ENCODE measurements around the gene ADAT3.

Gene ADAT3

GRCh38 chr19:1942078-1942933, 37.1 kb downstream of the ADAT3 start:
- peaks cover 37% of the 10 kb centered on the region for H3K4me1 ChIP-seq (ENCODE audit: control insufficient read depth, insufficient read depth, low read length)
- H3K9ac ChIP-seq (ENCODE audit: low read length), result peak overlapping the region; percentile 83
- no peaks in the 10 kb centered on the region for H3K27me3 ChIP-seq (ENCODE audit: control insufficient read depth, insufficient read depth, low read length)

GRCh38 chr19:1942934-1943555, 37.8 kb downstream of the ADAT3 start:
- Histone ChIP-seq H3K4me1 (ENCODE audit: control insufficient read depth, insufficient read depth, low read length) (peaks cover 42% of the 10 kb centered on the region), H3K9me3 (ENCODE audit: control insufficient read depth, low read length) (no peaks in the 10 kb centered on the region), H3K9ac (ENCODE audit: low read length) (peak overlapping the region; percentile 83), H3K4me3 (ENCODE audit: low read length) (no peak overlapping the region), H3K27me3 (ENCODE audit: control insufficient read depth, insufficient read depth, low read length) (no peaks in the 10 kb centered on the region), H3K36me3 (ENCODE audit: control insufficient read depth, insufficient read depth, low read length) (no peaks in the 10 kb centered on the region)

More at GRCh38 chr19:1942078-1942933, 37.1 kb downstream of the ADAT3 start:
- H3K4me3 ChIP-seq (ENCODE audit: low read length), result peak overlapping the region; percentile 47
- no peaks in the 10 kb centered on the region for H3K9me3 ChIP-seq (ENCODE audit: control insufficient read depth, low read length)
- H3K36me3 ChIP-seq (ENCODE audit: control insufficient read depth, insufficient read depth, low read length), result no peaks in the 10 kb centered on the region

GRCh38 chr19:1943661-1944087, 38.5 kb downstream of the ADAT3 start:
- H3K4me1 ChIP-seq (ENCODE audit: control insufficient read depth, insufficient read depth, low read length), result peaks cover 42% of the 10 kb centered on the region
- H3K9ac ChIP-seq (ENCODE audit: low read length), result no peak overlapping the region
- H3K27me3 ChIP-seq (ENCODE audit: control insufficient read depth, insufficient read depth, low read length), result no peaks in the 10 kb centered on the region
- no peak overlapping the region for H3K4me3 ChIP-seq (ENCODE audit: low read length)
- no peaks in the 10 kb centered on the region for H3K36me3 ChIP-seq (ENCODE audit: control insufficient read depth, insufficient read depth, low read length)
- no peaks in the 10 kb centered on the region for H3K9me3 ChIP-seq (ENCODE audit: control insufficient read depth, low read length)

GRCh38 chr19:1944088-1944915, 39.1 kb downstream of the ADAT3 start:
- no peaks in the 10 kb centered on the region for H3K27me3 ChIP-seq (ENCODE audit: control insufficient read depth, insufficient read depth, low read length)
- H3K4me3 ChIP-seq (ENCODE audit: low read length), result no peak overlapping the region
- no peak overlapping the region for H3K9ac ChIP-seq (ENCODE audit: low read length)
- H3K36me3 ChIP-seq (ENCODE audit: control insufficient read depth, insufficient read depth, low read length), result no peaks in the 10 kb centered on the region
- peaks cover 41% of the 10 kb centered on the region for H3K4me1 ChIP-seq (ENCODE audit: control insufficient read depth, insufficient read depth, low read length)
- H3K9me3 ChIP-seq (ENCODE audit: control insufficient read depth, low read length), result no peaks in the 10 kb centered on the region

- peaks cover 34% of the 10 kb centered on the region for H3K4me1 ChIP-seq (ENCODE audit: control insufficient read depth, insufficient read depth, low read length)
- no peak overlapping the region for H3K9ac ChIP-seq (ENCODE audit: low read length)
- no peaks in the 10 kb centered on the region for H3K27me3 ChIP-seq (ENCODE audit: control insufficient read depth, insufficient read depth, low read length)
- no peak overlapping the region for H3K4me3 ChIP-seq (ENCODE audit: low read length)
- H3K36me3 ChIP-seq (ENCODE audit: control insufficient read depth, insufficient read depth, low read length), result no peaks in the 10 kb centered on the region
- no peaks in the 10 kb centered on the region for H3K9me3 ChIP-seq (ENCODE audit: control insufficient read depth, low read length)
These were observed 39.8 kb downstream of the ADAT3 start for GRCh38 chr19:1944916-1945561.

GRCh38 chr19:1945899-1946298, 40.7 kb downstream of the ADAT3 start:
- no peak overlapping the region for H3K9ac ChIP-seq (ENCODE audit: low read length)
- H3K4me3 ChIP-seq (ENCODE audit: low read length), result no peak overlapping the region
- H3K9me3 ChIP-seq (ENCODE audit: control insufficient read depth, low read length), result no peaks in the 10 kb centered on the region
- H3K36me3 ChIP-seq (ENCODE audit: control insufficient read depth, insufficient read depth, low read length), result no peaks in the 10 kb centered on the region
- H3K4me1 ChIP-seq (ENCODE audit: control insufficient read depth, insufficient read depth, low read length), result peaks cover 30% of the 10 kb centered on the region
- H3K27me3 ChIP-seq (ENCODE audit: control insufficient read depth, insufficient read depth, low read length), result no peaks in the 10 kb centered on the region

- Histone ChIP-seq H3K4me1 (ENCODE audit: control insufficient read depth, insufficient read depth, low read length) (peaks cover 25% of the 10 kb centered on the region), H3K4me3 (ENCODE audit: low read length) (no peak overlapping the region), H3K9ac (ENCODE audit: low read length) (no peak overlapping the region), H3K9me3 (ENCODE audit: control insufficient read depth, low read length) (no peaks in the 10 kb centered on the region), H3K36me3 (ENCODE audit: control insufficient read depth, insufficient read depth, low read length) (no peaks in the 10 kb centered on the region), H3K27me3 (ENCODE audit: control insufficient read depth, insufficient read depth, low read length) (no peaks in the 10 kb centered on the region)
These were observed 42.5 kb downstream of the ADAT3 start for GRCh38 chr19:1947651-1948209.

- Histone ChIP-seq H3K9ac (ENCODE audit: low read length) (no peak overlapping the region), H3K9me3 (ENCODE audit: control insufficient read depth, low read length) (no peaks in the 10 kb centered on the region), H3K36me3 (ENCODE audit: control insufficient read depth, insufficient read depth, low read length) (no peaks in the 10 kb centered on the region), H3K27me3 (ENCODE audit: control insufficient read depth, insufficient read depth, low read length) (no peaks in the 10 kb centered on the region), H3K4me1 (ENCODE audit: control insufficient read depth, insufficient read depth, low read length) (peaks cover 11% of the 10 kb centered on the region), H3K4me3 (ENCODE audit: low read length) (no peak overlapping the region)
These were observed 44.3 kb downstream of the ADAT3 start for GRCh38 chr19:1949304-1950101.

- Histone ChIP-seq H3K27me3 (ENCODE audit: control insufficient read depth, insufficient read depth, low read length) (no peaks in the 10 kb centered on the region), H3K4me3 (ENCODE audit: low read length) (no peak overlapping the region), H3K36me3 (ENCODE audit: control insufficient read depth, insufficient read depth, low read length) (no peaks in the 10 kb centered on the region), H3K9me3 (ENCODE audit: control insufficient read depth, low read length) (no peaks in the 10 kb centered on the region), H3K4me1 (ENCODE audit: control insufficient read depth, insufficient read depth, low read length) (peaks cover 9% of the 10 kb centered on the region), H3K9ac (ENCODE audit: low read length) (no peak overlapping the region)
These were observed 45.4 kb downstream of the ADAT3 start for GRCh38 chr19:1950640-1951039.

- H3K36me3 ChIP-seq (ENCODE audit: control insufficient read depth, insufficient read depth, low read length), result no peaks in the 10 kb centered on the region
- H3K4me1 ChIP-seq (ENCODE audit: control insufficient read depth, insufficient read depth, low read length), result peaks cover 8% of the 10 kb centered on the region
- no peak overlapping the region for H3K4me3 ChIP-seq (ENCODE audit: low read length)
- H3K9me3 ChIP-seq (ENCODE audit: control insufficient read depth, low read length), result no peaks in the 10 kb centered on the region
- H3K27me3 ChIP-seq (ENCODE audit: control insufficient read depth, insufficient read depth, low read length), result no peaks in the 10 kb centered on the region
- no peak overlapping the region for H3K9ac ChIP-seq (ENCODE audit: low read length)
These were observed 47.4 kb downstream of the ADAT3 start for GRCh38 chr19:1952635-1953034.

- Histone ChIP-seq H3K36me3 (ENCODE audit: control insufficient read depth, insufficient read depth, low read length) (no peaks in the 10 kb centered on the region), H3K9me3 (ENCODE audit: control insufficient read depth, low read length) (no peaks in the 10 kb centered on the region), H3K4me3 (ENCODE audit: low read length) (no peak overlapping the region), H3K27me3 (ENCODE audit: control insufficient read depth, insufficient read depth, low read length) (no peaks in the 10 kb centered on the region), H3K9ac (ENCODE audit: low read length) (no peak overlapping the region), H3K4me1 (ENCODE audit: control insufficient read depth, insufficient read depth, low read length) (peaks cover 4% of the 10 kb centered on the region)
These were observed 47.8 kb downstream of the ADAT3 start for GRCh38 chr19:1953037-1953436.
